ENCODE measurements around the gene MSX2.

Gene MSX2

DNA sequence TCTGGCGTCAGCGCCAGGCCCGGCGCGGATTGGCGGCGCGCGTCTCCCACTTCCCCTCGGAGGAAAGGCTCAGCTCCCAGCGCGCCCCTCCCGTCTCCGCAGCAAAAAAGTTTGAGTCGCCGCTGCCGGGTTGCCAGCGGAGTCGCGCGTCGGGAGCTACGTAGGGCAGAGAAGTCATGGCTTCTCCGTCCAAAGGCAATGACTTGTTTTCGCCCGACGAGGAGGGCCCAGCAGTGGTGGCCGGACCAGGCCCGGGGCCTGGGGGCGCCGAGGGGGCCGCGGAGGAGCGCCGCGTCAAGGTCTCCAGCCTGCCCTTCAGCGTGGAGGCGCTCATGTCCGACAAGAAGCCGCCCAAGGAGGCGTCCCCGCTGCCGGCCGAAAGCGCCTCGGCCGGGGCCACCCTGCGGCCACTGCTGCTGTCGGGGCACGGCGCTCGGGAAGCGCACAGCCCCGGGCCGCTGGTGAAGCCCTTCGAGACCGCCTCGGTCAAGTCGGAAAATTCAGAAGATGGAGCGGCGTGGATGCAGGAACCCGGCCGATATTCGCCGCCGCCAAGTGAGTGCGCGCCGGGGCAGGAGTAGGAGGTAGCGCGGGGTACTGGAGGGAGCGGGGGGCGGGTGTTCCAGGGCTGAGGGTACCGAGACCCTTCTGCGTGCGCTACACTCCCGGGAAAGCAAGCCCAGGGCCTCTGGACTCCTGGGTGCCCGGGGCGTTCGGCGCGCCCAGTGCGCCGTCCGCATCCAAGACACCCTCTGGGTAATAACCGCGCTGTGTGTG is at the start of gene MSX2:
Gene MSX2 (plus strand): TSS at position 99 of the 777 bp plus-strand sequence. CDS start 78 bp downstream, at position 177.
- no peak for FAIRE-seq

DNA sequence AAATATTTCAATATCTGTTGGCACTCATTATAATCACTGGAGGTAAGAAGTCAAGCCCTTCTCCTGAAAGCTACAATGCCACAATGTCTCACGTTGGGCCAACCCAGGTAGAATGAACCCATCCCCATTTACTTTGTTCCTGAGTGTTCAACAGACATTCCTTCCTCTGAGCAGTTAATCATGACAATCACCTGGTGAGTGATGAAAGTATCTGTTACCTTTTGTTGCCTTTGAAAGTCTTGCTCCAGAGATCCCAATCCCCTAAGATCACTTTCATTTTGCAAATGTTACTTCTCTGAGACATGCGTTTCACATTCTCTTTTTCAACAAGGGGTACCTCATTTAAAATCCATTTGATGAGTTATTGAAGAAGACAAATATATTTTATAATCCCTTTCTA is 49.3 kb upstream of the MSX2 start:
- no peak for FAIRE-seq

DNA sequence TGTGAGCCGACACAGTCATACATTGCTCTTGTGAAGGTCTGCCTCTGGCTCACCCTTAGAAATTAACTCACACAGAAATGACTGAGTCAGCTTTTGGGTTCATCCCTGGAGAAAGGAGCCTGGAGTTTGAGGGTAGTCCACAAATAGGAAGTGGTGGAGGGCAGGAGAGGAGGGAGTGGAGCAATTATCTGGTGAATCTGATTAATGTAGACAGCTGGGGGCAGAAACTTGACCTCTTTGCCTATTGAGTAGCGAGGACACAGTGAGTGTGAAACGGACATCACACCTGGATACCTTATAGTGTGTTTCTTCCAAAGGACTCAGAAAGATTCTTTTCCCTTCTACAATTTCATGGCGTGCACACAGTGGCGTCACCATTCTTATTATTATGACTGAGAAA is 48.5 kb upstream of the MSX2 start:
- no peak for FAIRE-seq

DNA sequence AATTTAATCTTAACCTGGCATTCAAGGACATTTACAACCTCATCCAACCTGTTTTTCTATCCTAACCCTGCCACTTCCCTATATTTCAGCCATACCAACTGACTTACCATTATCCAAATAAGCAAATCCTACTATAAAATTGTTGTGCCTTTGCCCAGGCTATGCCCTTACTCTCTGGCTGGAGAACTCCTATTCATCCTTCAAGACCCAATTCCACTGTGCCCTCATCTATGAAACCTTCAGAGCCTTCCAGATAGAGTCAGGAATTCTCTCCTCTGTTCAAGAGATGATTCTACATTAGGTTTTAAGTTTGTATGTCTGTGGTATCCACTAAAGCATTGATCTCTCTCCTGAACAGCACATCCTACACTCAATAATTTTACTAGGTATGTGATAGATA is 46.3 kb upstream of the MSX2 start:
- FAIRE-seq = no peak

DNA sequence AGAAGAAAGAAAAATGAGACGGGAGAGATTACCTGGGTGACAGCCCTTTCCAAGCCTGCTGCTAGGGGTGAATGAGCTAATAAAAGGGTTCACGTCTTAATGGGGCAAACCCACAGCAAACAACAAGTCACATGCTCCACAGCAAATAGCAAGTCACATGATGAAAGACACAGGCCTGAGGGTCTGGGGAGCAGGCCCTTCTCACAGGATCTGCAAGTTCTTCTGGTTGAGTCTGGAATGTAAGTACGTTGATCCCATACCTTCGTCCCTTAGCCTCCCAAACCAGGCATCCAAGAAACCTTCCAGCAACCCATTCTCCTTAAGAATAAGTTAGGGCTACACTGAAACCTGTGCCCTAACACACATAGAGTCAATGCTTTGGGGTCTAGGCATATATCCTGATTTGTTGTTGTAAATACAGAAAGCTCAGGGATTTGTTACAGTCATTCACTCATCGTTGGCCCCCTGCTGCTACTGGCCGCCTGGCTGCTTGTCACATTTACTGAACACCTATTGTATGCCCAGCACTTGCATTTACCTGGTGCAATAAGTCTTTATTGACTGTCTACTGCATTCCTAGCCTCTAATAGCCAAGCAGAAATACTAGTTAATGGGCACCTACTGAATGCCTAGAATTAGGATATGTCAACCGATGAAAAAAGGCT is 43.3 kb upstream of the MSX2 start:
- FAIRE-seq = no peak

DNA sequence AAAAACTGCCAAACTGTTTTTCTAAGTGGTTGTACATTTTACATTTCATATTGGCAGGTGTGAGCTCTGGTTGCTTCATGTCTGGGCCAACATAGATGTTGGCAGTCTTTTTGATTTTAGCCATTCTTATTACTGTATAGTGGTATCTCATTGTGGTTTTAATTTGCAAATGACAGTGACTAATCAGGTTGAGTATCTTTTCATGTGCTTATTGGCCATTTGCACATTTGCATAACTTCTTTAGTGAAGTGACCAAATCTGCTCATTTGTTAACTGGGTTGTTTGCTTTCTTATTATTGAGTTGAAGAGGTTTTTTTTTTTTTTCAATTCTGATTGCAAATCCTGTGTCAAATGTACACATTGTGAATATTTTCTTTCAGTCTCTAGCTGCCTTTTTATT is 36.9 kb upstream of the MSX2 start:
- FAIRE-seq = no peak

DNA sequence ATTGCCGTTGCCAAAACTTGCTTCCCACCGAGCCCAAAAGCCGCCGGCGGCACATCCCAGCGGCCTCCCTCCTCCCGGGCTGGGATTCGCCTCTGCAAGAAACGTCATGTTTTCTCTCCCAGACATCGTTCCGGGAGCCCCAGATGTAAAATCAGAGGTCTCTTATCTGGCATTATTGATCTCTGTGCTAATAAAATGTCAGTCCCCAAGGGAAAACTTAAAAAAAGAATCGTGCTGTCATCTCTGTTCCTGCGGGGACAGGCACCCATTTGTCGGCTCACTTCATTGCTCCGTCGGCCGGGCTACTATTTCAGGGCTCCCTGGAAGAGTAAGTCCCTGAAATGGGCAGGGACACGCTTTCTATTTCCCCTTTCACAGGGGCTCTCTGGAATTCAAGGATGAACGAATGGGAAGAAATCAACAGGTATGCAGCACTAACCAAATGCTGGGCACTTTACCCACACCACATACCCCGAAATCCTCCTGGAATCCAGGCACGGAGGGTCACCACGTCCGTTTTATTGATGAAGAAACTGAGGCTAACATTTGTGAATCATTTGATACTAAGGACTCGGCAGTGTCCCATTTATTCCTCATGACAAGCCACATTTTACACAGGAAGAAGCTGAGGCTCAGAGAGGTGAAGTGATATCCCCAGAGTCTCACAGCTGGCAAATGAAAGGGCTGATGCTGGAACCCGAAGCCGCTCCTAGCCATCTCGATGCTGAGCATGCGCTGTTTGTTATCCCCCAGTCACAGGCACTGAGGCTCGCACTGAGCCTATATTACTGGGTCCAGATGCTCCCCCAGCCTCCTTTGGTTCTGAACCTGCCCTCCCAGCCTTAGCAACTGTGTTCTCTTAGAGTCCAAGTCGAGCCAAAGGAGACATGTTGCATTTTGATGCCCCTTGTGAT is 35.7 kb upstream of the MSX2 start:
- no peak for FAIRE-seq

DNA sequence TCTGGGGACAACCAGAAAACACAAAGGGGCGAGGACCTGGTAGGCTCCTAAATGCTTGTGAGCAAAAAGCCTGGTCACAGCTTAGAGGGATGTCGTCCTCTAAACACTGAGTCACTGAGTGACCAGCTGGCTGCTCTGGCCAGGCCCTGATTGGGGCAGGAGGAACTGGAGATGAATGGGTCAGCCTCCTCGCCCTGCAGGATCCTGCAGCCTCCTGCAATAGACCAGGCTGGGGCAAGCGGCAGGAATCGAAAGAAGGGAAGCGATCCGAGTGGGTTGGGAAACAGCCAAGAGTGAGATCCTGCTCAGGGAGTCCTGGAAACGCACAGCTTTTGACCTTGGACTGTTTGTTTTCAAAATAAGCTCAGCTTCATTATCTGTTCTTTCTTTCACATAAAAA is 34.1 kb upstream of the MSX2 start:
- FAIRE-seq = no peak

DNA sequence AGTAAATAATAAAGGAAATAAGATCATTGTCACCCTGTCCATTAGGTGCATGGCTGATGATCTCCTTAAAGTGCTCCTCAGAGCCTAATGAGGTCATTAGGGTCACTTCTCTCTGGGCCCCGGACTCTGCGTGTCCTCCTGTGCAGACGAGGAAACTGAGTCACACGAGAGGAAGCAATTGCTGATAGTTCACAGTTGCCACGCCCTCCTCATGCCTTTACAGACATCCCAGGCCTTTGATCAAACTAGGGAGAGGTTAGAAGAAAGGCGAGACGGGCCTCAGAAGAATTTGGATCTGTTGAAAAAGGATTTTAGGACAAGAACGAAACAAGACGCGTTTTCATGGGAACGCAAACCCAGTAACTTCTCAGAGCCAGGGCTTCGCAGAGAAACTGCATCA is 32.0 kb upstream of the MSX2 start:
- no peak for FAIRE-seq

DNA sequence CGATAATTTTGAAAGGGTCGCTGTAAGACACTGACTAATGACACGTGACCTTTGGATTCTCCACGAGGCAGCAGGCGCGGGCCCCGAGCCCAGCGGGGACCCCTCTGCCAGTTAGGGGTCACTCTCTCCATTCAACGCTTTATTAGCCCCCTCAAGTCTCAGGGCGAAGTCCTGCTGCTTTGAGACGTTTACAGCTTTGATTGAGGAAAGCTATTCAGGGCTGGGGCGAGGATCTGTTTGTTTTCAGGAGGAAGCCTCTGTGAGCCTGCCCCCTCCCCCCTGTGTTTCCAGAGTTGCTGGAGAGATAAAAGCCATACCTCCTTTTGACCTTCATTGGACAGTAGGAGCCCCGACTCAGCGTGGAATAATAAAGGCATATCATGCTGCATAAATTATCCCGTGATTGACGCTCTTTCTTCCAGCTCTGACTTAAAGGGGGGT is 31.4 kb upstream of the MSX2 start:
- no peak for FAIRE-seq

DNA sequence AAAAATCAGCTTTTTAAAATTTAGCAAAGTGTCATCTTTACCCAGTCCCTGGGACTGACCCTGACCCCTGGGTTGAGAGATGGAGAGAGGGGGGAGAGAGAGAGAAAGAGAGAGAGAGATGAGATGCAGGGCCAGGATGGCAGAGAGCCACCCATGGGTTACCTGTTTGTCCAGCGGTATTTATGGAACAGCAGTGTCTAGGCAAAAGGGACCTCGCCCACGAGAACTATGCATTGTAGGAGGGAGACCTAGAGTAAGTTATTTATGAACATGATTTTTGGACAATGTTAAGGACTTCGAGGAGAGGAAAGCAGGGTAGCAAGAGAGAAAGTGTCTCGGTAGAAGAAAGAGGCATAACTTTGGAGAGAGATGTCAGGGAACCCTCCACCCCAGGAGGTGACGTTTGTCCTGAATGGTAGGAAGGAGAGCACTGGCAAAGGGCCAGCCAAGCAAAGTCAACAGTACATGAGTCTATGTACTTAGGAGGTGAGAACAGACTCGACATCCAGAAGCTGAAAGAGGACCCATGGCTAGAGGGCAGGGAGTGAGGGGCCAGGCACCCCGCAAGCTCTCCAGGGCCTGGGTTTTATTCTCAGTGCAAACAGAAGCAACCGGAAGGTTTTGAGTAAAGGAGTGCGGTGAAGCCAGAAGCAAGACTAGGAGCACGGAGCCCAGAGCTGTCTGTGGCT is 30.5 kb upstream of the MSX2 start:
- FAIRE-seq = no peak

DNA sequence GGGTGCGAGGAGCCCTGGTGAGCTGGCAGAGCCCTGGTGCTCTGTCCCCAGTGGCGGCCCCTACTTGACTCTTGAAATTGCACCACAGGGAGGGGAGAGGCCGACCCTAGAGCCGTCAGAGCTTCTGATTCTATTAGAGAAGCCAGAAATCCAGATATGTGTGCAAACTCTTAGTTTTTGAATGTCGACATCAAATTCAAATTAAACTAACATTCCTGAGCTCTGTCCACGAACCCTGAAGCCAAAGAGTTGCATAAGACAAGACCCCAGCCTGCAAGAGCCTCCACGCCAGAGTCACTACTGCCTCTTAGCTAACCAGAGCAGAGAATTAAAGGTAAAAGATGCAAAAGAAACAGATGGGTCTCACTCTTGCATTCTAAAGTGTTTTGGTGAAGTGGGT is 29.8 kb upstream of the MSX2 start:
- FAIRE-seq = no peak

DNA sequence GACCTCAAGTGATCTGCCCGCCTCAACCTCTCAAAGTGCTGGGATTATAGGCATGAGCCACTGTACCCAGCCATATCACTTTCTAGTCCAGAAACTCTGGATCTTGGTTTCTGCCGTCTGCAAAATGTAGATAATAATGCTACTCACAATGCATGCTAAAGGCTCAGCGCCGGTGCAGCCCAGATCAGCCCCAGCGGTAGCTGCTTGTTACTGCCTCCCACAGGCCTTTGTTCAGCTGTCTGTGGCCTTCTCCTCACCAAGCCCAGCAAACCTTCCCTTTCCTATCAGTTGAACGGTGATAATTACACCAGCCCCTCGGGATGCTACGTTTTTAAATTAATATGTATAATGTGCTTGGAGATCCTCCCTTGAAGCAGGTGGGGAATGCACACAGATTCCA is 26.2 kb upstream of the MSX2 start:
- FAIRE-seq = no peak

DNA sequence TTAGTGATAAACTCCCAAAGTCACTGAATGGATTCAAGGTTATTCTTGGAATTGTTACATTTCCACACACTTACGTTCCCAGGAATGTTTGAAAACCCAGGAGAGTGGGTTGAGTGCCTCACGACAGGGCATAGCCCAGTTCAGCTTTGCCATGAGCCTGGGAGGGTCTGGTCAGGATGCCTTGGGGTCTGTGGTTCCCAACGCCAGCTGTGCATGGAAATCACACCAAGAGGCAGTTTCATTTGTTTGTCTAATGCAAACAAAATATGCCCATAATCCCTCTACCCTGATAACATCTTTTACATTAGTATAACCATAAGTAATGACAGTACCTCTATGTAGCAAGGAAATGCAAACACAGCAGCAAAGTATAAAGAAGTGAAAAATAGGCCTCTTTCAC is 25.3 kb upstream of the MSX2 start:
- no peak for FAIRE-seq

DNA sequence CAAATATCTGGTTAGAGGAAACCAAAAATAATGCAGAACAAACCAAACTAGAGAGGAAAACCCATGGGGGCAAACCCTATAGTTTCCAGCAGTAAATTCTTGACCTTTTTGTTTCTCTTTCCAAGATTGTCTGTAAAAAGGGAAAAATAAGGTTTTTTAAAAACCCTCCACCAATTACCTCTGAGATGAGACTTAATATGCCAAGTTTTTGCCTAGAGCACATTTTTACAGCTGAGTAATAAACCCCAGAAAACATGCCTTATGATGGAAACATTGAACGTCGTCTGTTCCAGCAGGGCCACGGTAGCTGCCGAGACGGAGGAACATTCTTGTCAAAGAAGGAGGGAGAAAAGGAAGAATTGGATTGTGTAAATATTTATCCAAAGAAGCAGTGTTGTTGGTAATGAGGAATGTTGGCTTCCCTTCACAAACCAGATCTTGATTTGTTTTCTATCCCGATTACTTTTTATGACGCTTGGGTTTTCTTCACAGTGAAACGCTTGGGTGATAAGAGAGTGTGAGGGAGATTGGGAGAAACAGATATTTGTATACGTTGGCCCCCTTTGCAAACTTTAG is 17.3 kb upstream of the MSX2 start:
- FAIRE-seq = no peak

DNA sequence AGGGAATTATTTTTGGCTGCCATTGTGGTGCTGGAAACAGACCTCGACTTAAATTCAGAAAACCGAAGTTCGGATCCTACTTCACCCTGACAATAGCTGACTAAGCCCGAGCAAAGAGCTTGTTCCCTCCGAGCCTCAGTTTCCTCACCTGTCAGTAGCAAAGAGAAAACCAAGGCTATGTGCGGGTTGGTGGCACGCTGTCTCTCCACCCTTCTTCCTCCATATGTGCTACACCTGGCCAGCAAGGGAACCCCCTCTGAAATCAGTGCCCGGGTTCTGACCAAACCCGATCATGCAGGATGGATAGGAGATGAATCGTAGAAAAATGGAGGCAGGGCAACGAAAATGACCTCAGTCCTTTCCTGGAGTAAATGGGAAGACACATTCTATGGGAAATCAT is 16.7 kb upstream of the MSX2 start:
- FAIRE-seq = no peak

DNA sequence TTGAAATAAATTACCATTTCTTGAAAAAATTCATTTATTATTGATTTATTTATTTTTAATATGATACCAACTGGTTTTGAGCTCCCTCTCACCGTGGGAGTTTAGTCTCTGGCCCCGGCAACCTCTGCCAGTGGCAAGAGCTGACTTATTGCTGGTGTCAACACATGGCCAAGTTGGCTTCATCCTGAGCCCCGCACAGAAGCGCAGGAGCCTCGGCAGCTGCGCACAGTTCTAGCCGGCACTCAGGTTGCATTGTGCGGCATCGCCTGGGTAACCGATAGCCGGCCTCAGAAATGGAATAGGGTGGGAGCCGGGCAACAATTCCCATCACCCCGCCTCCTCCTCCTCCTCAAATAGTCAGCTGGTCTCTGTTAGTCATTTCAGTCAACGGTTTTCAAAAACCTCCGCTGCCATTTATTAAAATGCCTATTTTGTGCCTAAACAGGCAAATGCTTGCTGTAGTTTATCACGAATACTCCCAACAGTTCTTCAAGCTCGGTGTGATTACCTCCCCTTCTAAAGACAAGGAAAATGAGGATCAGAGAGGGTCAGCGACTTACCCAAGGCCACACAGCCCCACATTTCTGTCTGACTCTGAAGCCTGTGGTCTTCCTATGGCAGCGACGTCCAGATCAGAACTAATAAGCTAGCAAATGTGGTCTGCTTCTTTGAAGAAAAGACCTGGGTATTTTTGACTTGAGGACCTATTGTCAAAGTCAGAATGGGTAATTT is 15.7 kb upstream of the MSX2 start:
- FAIRE-seq = no peak

DNA sequence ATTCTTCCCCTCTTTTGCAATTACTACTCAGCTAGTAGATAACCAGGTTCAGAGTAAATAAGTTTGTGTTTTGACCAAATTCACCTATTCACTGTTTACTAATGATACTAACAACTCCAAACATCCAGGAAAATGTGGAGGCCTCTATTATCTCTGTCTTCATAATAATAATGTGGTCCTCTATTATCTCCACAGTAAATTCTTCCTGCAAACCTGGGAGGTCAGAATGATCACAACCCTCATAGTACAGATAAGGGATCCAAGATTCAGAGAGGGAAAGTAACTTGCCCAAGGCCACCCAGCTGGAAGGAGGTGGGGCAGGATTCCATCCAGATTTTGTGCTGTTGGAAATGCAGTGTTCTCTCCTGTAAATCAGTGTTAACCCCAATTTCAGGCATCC is 9.6 kb upstream of the MSX2 start:
- FAIRE-seq = no peak

DNA sequence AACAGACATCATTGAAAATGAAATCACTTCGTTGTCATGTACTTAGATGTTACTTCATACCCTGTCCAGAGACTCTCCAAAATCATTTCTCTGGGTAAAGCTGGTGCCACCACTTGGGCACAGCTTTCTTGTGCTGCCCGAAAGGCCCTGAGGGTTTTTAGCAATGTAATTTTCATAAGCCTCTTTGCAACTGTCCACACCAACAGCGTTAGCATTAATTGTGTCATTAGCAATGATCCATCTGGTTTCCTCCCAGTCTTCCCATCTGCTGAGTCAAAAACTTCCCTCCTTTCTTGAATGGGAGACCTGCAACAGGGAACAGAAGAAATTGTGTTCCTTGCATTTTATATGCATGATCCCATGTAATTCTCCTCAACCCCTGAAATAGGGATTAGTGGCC is 8.6 kb upstream of the MSX2 start:
- FAIRE-seq = no peak

DNA sequence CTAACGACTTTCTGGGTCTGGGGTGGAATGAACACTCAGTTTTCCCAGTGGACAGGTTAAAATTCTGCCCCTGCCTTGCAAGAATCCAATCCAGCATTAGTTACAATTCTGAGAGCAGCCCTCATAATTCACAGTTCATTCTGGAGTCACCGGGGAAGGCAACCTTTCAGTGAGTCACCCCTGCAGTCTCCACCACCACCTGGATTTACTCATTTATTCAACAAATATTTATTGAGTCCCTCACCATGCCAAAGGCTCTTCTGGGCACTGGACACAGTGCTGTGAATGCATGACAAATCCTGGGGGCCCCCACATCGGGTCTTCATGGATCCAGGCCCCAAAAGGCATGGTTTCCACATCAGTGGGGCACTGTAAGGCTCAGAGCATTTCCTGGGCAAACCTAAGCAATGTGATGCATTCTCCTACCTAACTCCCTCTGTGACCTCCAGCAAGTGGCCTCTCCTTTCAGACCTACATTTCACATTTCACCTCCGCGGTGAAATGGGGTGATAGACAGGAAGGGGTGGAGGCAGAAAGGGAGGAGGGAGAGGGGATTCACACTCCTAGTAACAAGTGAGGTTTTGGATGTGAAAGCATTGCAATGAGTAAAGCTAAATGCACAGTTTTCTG is 6.4 kb upstream of the MSX2 start:
- FAIRE-seq = no peak

DNA sequence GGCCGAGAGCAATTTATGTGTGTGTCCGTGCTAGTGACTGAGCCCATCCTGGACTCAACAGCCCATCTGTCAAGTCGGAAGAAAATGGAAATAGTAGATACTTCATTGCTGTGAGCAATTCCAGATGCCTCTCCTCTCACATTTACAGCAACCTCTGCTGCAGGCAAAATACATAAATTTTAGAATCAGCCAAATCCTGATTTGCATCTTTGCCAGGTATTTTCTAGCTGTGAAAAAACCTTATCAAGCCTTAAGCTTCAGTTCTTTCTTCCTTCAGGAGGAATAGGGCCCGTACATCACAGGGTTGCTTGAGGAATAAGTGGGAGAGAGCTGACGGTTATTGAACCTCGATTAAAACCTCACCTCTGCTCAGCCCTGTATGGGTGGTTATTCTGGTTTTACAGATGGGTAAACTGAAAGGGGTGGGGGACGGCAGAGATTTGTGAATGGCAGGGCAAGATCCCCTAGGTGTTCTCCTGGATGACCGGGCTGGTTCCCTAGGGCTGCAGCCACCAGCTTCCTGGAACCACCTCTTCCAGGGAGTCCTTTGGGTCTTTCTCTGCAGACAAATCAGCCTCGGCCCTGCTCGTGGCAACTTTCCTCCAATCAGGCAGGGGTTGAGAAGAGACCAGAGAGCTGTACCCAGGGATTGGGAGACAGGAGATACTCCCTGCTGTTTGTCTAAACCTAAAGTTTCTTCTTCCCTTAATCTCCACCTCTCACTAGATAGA is 5.3 kb upstream of the MSX2 start:
- FAIRE-seq = no peak

Measured in G401.6 (cell line).